A549 (cell line): ENCODE measurements around the gene GRID1.

Source experiments
- CHD2 ChIP-seq: fragments of 150-350 bp; IDR thresholded peaks from 2 replicates; pipeline ENCODE4 v1.6.1; 2014; ENCODE audit warnings: low read length; ENCODE audit not compliant: partially characterized antibody
- TF ChIP-seq, protein P1 (sequence below): fragments of >200 bp; sonication (Bioruptor Twin); formaldehyde crosslinking; IDR thresholded peaks from 3 replicates; pipeline ENCODE4 v1.5.1; 2016

DNA sequence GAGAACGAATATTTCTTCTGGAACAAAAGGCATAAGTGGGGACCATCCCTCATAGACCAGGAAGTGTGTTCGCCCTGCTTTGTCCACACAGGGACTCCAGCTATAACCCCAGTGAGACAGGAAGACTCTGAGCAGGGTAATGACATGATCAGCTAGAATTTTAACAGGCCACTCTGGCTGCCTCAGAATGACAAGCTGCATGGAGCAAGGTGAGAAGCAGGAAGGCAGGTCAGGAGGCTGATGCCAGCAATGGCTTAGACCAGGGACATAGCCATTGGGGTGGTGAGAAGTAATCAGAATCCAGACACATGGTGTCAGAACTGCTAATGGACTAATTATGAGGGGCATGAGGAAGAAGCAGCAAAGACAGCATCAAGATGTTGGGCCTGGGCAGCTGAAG lies 264.6 kb downstream of the GRID1 start:
- TF ChIP-seq, protein P1, sequence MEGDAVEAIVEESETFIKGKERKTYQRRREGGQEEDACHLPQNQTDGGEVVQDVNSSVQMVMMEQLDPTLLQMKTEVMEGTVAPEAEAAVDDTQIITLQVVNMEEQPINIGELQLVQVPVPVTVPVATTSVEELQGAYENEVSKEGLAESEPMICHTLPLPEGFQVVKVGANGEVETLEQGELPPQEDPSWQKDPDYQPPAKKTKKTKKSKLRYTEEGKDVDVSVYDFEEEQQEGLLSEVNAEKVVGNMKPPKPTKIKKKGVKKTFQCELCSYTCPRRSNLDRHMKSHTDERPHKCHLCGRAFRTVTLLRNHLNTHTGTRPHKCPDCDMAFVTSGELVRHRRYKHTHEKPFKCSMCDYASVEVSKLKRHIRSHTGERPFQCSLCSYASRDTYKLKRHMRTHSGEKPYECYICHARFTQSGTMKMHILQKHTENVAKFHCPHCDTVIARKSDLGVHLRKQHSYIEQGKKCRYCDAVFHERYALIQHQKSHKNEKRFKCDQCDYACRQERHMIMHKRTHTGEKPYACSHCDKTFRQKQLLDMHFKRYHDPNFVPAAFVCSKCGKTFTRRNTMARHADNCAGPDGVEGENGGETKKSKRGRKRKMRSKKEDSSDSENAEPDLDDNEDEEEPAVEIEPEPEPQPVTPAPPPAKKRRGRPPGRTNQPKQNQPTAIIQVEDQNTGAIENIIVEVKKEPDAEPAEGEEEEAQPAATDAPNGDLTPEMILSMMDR: no peak
- TF ChIP-seq CHD2: no peak
